SIG-M5 treated with dmso at 0.1 percent for 504 hours (cell line): ENCODE data around the gene EMP1.
A peak's percentile ranks its signal among the peaks of the same experiment; 100 is the strongest.
"Not testable (repeated sequence)": the region's sequence is repeated elsewhere in the genome, so short reads cannot be mapped to it uniquely, and the experiment has no call there.

Experiments
- DNase-seq: peaks from one replicate; lab custom pipeline; 2025; ENCODE audit not compliant: unreplicated experiment; lab: John Stamatoyannopoulos, UW

EMP1 gene

GRCh38 chr12:13255792-13256691 lies 59.5 kb downstream of the EMP1 start:
- DNase-seq, result peak; percentile 86

GRCh38 chr12:13256692-13257045 lies 60.1 kb downstream of the EMP1 start:
- no peak for DNase-seq

- no peak for DNase-seq
Observed at GRCh38 chr12:13257356-13257875, 60.9 kb downstream of the EMP1 start.

- DNase-seq, result no peak
Observed at GRCh38 chr12:13258197-13258596, 61.7 kb downstream of the EMP1 start.

GRCh38 chr12:13258717-13259119 lies 62.2 kb downstream of the EMP1 start:
- no peak for DNase-seq

- DNase-seq, result not testable (repeated sequence)
Observed at GRCh38 chr12:13259625-13260024, 63.1 kb downstream of the EMP1 start.

GRCh38 chr12:13267826-13268225 lies 71.3 kb downstream of the EMP1 start:
- not testable (repeated sequence) for DNase-seq

GRCh38 chr12:13268581-13268980 lies 72.1 kb downstream of the EMP1 start:
- DNase-seq, result no peak
